GM21717 (cell line): ENCODE measurements around the gene FMN1.
"Not testable (repeated sequence)": the region's sequence is repeated elsewhere in the genome, so short reads cannot be mapped to it uniquely, and the experiment has no call there.

Experiments used
- ATAC-seq: cut with Tn5 transposase; IDR thresholded peaks from one replicate; pipeline ENCODE4 v1.9.1; 2021; ENCODE audit warnings: mild to moderate bottlenecking, moderate library complexity; ENCODE audit not compliant: unreplicated experiment

FMN1 gene

GRCh38 chr15:33095641-33096040, 98.9 kb downstream of the FMN1 start:
- ATAC-seq: no peak

- no peak for ATAC-seq
Measured at GRCh38 chr15:33094336-33094735, 100.2 kb downstream of the FMN1 start.

- no peak for ATAC-seq
Measured at GRCh38 chr15:33093222-33093621, 101.3 kb downstream of the FMN1 start.

GRCh38 chr15:33091983-33092693, 102.4 kb downstream of the FMN1 start:
- ATAC-seq: no peak

GRCh38 chr15:33089878-33090757, 104.4 kb downstream of the FMN1 start:
- ATAC-seq: no peak

GRCh38 chr15:33089165-33089877, 105.2 kb downstream of the FMN1 start:
- ATAC-seq: no peak

GRCh38 chr15:33086500-33087121, 107.9 kb downstream of the FMN1 start:
- ATAC-seq: no peak

- no peak for ATAC-seq
Measured at GRCh38 chr15:33084661-33085060, 109.9 kb downstream of the FMN1 start.

GRCh38 chr15:33083232-33084081, 111.1 kb downstream of the FMN1 start:
- ATAC-seq: no peak

- ATAC-seq: no peak
Measured at GRCh38 chr15:33080006-33080405, 114.5 kb downstream of the FMN1 start.

- ATAC-seq: no peak
Measured at GRCh38 chr15:33078607-33079006, 115.9 kb downstream of the FMN1 start.

GRCh38 chr15:33076937-33077336, 117.6 kb downstream of the FMN1 start:
- no peak for ATAC-seq

- no peak for ATAC-seq
Measured at GRCh38 chr15:33074942-33075341, 119.6 kb downstream of the FMN1 start.

GRCh38 chr15:33074212-33074611, 120.3 kb downstream of the FMN1 start:
- no peak for ATAC-seq

- ATAC-seq: no peak
Measured at GRCh38 chr15:33071451-33071850, 123.1 kb downstream of the FMN1 start.

GRCh38 chr15:33069903-33070302, 124.6 kb downstream of the FMN1 start:
- not testable (repeated sequence) for ATAC-seq

GRCh38 chr15:33069161-33069560, 125.4 kb downstream of the FMN1 start:
- no peak for ATAC-seq

- ATAC-seq: no peak
Measured at GRCh38 chr15:33068511-33068990, 126.0 kb downstream of the FMN1 start.

- ATAC-seq: no peak
Measured at GRCh38 chr15:33068007-33068481, 126.5 kb downstream of the FMN1 start.

GRCh38 chr15:33067456-33067855, 127.1 kb downstream of the FMN1 start:
- no peak for ATAC-seq
